H1 (cell line): ENCODE results near the gene JOSD1. TPM values are rescaled to one million over a fixed set of nuclear protein-coding genes. Genes with fewer than 3 reads are reported as not detected.

Experiments used
- CTCF ChIA-PET: fragments of 300-600 bp; sonication (Branson Sonifier 250); formaldehyde crosslinking; loops from one replicate; lab custom pipeline; 2021; ENCODE audit not compliant: partially characterized antibody; lab: Charles Lee
- POLR2A ChIA-PET: fragments of 300-600 bp; sonication (Branson Sonifier 250); formaldehyde crosslinking; loops from one replicate; lab custom pipeline; 2021; ENCODE audit warnings: inconsistent platforms; ENCODE audit not compliant: partially characterized antibody; lab: Charles Lee
- DNase-seq, 2 experiments: peaks; one replicate each; pipeline versions ENCODE4 v3.0.0 to v3.0.0-alpha.2; 2010 to 2022; ENCODE audit warnings: low spot score in 2 of 2, low read depth in 1 of 2, mixed read lengths in 1 of 2
- FAIRE-seq: peaks from 2 replicates; lab custom pipeline; 2011; peaks lifted over from hg19 to GRCh38; lab: Jason Lieb, UNC
- H2AFZ ChIP-seq: 2 replicates; pipeline ENCODE4 v1.8.1; 2012; ENCODE audit warnings: low read length, inconsistent platforms
- H2AK5ac ChIP-seq: 2 replicates; pipeline ENCODE4 v1.6.1; 2013; ENCODE audit warnings: low read depth, low read length
- H2BK120ac ChIP-seq: replicated peaks from 2 replicates; pipeline ENCODE3; 2013; ENCODE audit warnings: low read depth, low read length, inconsistent platforms
- H2BK12ac ChIP-seq: 2 replicates; pipeline ENCODE4 v1.6.1; 2013; ENCODE audit warnings: low read depth, low read length
- H2BK15ac ChIP-seq: 2 replicates; pipeline ENCODE4 v1.6.1; 2013; ENCODE audit warnings: low read length
- H2BK20ac ChIP-seq: 2 replicates; pipeline ENCODE4 v1.6.1; 2013; ENCODE audit warnings: low read length
- H2BK5ac ChIP-seq: 2 replicates; pipeline ENCODE4 v1.6.1; 2013; ENCODE audit warnings: low read depth, low read length
- H3K14ac ChIP-seq: 2 replicates; pipeline ENCODE4 v1.6.1; 2013; ENCODE audit warnings: inconsistent platforms; ENCODE audit not compliant: insufficient read length
- H3K18ac ChIP-seq: 2 replicates; pipeline ENCODE4 v1.6.1; 2013; ENCODE audit warnings: low read length; ENCODE audit errors: extremely low read depth
- H3K23ac ChIP-seq: 2 replicates; pipeline ENCODE4 v1.6.1; 2013; ENCODE audit warnings: inconsistent platforms; ENCODE audit not compliant: insufficient read length
- H3K23me2 ChIP-seq: 2 replicates; pipeline ENCODE4 v1.6.1; 2013; ENCODE audit warnings: low read depth, low read length
- H3K27ac ChIP-seq: 2 replicates; pipeline ENCODE4 v1.6.1; 2011; ENCODE audit warnings: low read depth, low read length, inconsistent platforms
- H3K27me3 ChIP-seq, 4 experiments: replicated peaks in 1 of 4; 1 replicate in 1 of 4; 2 replicates in 3 of 4; pipeline versions ENCODE4 v1.6.1 to v1.8.1; 2011 to 2013; ENCODE audit warnings: low read length in 3 of 4, mild to moderate bottlenecking in 3 of 4, inconsistent platforms in 2 of 4, mixed read lengths in 2 of 4, moderate library complexity in 1 of 4; ENCODE audit not compliant: control insufficient read depth in 3 of 4, insufficient read depth in 3 of 4; ENCODE audit errors: extremely low read depth in 1 of 4
- H3K36me3 ChIP-seq, 4 experiments: 2 replicates each; pipeline versions ENCODE4 v1.6.1 to v1.8.1; 2011 to 2013; ENCODE audit warnings: mild to moderate bottlenecking in 4 of 4, low read length in 3 of 4, moderate library complexity in 2 of 4, control low read depth in 1 of 4, inconsistent platforms in 1 of 4; ENCODE audit not compliant: insufficient read depth in 4 of 4, control insufficient read depth in 2 of 4
- H3K4ac ChIP-seq: replicated peaks from 2 replicates; pipeline ENCODE3; 2013; ENCODE audit warnings: low read length, low read depth, mixed read lengths, inconsistent platforms; ENCODE audit not compliant: insufficient read length
- H3K4me1 ChIP-seq, 4 experiments: replicated peaks in 1 of 4; 1 replicate in 1 of 4; 2 replicates in 3 of 4; pipeline versions ENCODE4 v1.6.1 to v1.8.1; 2011 to 2013; ENCODE audit warnings: low read length in 3 of 4, inconsistent platforms in 2 of 4, mixed read lengths in 1 of 4; ENCODE audit not compliant: insufficient read depth in 4 of 4, control insufficient read depth in 3 of 4
- H3K4me2 ChIP-seq, 2 experiments: 2 replicates each; pipeline versions ENCODE4 v1.6.1 to v1.8.1; 2011 to 2013; ENCODE audit warnings: low read depth in 2 of 2, low read length in 2 of 2, control low read depth in 1 of 2, inconsistent platforms in 1 of 2, mild to moderate bottlenecking in 1 of 2; ENCODE audit not compliant: insufficient read depth in 1 of 2
- H3K4me3 ChIP-seq, 4 experiments: fragments of 200-600, 300-600 bp in 1 of 4; sonication (generic), shearing (Covaris generic), sonication (Bioruptor Twin) in 1 of 4; 2 replicates each; pipeline versions ENCODE4 v1.5.1 to v1.8.1; 2011 to 2016; ENCODE audit warnings: low read length in 4 of 4, low read depth in 3 of 4, control low read depth in 2 of 4, inconsistent platforms in 2 of 4, mild to moderate bottlenecking in 2 of 4, mixed read lengths in 1 of 4, moderate library complexity in 1 of 4; ENCODE audit not compliant: insufficient read depth in 2 of 4; ENCODE audit errors: extremely low read depth in 1 of 4
- H3K56ac ChIP-seq: replicated peaks from 2 replicates; pipeline ENCODE3; 2013; ENCODE audit warnings: low read depth, mild to moderate bottlenecking, mixed read lengths, low read length, inconsistent platforms; ENCODE audit not compliant: insufficient read length
- H3K79me1 ChIP-seq: 2 replicates; pipeline ENCODE4 v1.6.1; 2013; ENCODE audit warnings: low read depth, low read length, control low read depth
- H3K79me2 ChIP-seq, 2 experiments: 2 replicates each; pipeline versions ENCODE4 v1.6.1 to v1.8.1; 2012 to 2013; ENCODE audit warnings: low read length in 2 of 2, mild to moderate bottlenecking in 2 of 2, inconsistent platforms in 1 of 2; ENCODE audit not compliant: insufficient read depth in 2 of 2, control insufficient read depth in 1 of 2
- H3K9ac ChIP-seq, 4 experiments: replicated peaks in 1 of 4; 1 replicate in 1 of 4; 2 replicates in 3 of 4; pipeline versions ENCODE4 v1.6.1 to v1.8.1; 2011 to 2013; ENCODE audit warnings: low read depth in 3 of 4, low read length in 3 of 4, control low read depth in 2 of 4, mild to moderate bottlenecking in 2 of 4, moderate library complexity in 2 of 4, inconsistent platforms in 1 of 4; ENCODE audit errors: extremely low read depth in 1 of 4
- H3K9me3 ChIP-seq, 2 experiments: 2 replicates each; pipeline versions ENCODE4 v1.6.1 to v1.8.1; 2012 to 2013; ENCODE audit warnings: mild to moderate bottlenecking in 2 of 2, moderate library complexity in 2 of 2, control low read depth in 1 of 2, inconsistent platforms in 1 of 2, low read depth in 1 of 2, low read length in 1 of 2, mixed read lengths in 1 of 2; ENCODE audit not compliant: insufficient read depth in 2 of 2
- H4K20me1 ChIP-seq, 2 experiments: replicated peaks in 1 of 2; 2 replicates each; pipeline versions ENCODE3 to v1.8.1; 2011 to 2013; ENCODE audit warnings: inconsistent platforms in 2 of 2, low read length in 2 of 2, mild to moderate bottlenecking in 1 of 2; ENCODE audit not compliant: insufficient read depth in 2 of 2, control insufficient read depth in 1 of 2
- H4K5ac ChIP-seq: 2 replicates; pipeline ENCODE4 v1.6.1; 2013; ENCODE audit warnings: low read length, low read depth, mixed read lengths, inconsistent platforms; ENCODE audit not compliant: insufficient read length
- H4K8ac ChIP-seq: 2 replicates; pipeline ENCODE4 v1.8.0; 2013; ENCODE audit warnings: mild to moderate bottlenecking, moderate library complexity, low read length, inconsistent platforms; ENCODE audit not compliant: insufficient read depth; ENCODE audit errors: extremely low read depth
- H4K91ac ChIP-seq: replicated peaks from 2 replicates; pipeline ENCODE3; 2013; ENCODE audit warnings: low read length, mixed read lengths, inconsistent platforms; ENCODE audit not compliant: insufficient read length
- BRCA1 ChIP-seq: IDR thresholded peaks from 2 replicates; pipeline ENCODE4 v1.6.1; 2012; ENCODE audit warnings: low read depth, low read length, improper control_type of control experiment
- EGR1 ChIP-seq: IDR thresholded peaks from 2 replicates; pipeline ENCODE4 v1.6.1; 2011; ENCODE audit warnings: low read depth, low read length, borderline replicate concordance
- POU5F1 ChIP-seq: IDR thresholded peaks from 2 replicates; pipeline ENCODE4 v1.6.1; 2011; ENCODE audit warnings: low read depth, mild to moderate bottlenecking, low read length, moderate library complexity
- WGBS, 2 experiments: shearing (Covaris generic) in 1 of 2; methylation state at CpG; one replicate each; pipeline versions ENCODE4 v1.1.6 to v1.1.7; 2013 to 2015; ENCODE audit warnings: low lambda C conversion rate in 2 of 2, mixed read lengths in 2 of 2, inconsistent platforms in 1 of 2, low coverage in 1 of 2, missing lambda C conversion rate in 1 of 2; ENCODE audit not compliant: insufficient replicate concordance in 2 of 2, insufficient coverage in 1 of 2, insufficient read length in 1 of 2; ENCODE audit errors: extremely low coverage in 1 of 2, missing lambda C conversion rate in 1 of 2; 5-methylcytosine and 5-hydroxymethylcytosine counted together
- polyA plus RNA-seq, 7 experiments: library from polyadenylated mRNA; depleted of rRNA in 3 of 7; stranded (reverse) in 5 of 7; unstranded in 2 of 7; fragments of >200 nt in 5 of 7; fragments of 200-250 nt in 2 of 7; gene quantifications; 1 replicate in 5 of 7; 2 replicates in 1 of 7; 4 replicates in 1 of 7; pipeline versions ENCODE4 v1.2.1 to v1.2.3, GENCODE V29; 2011 to 2013; ENCODE audit warnings: missing spikeins in 2 of 7, mixed read lengths in 2 of 7
- total RNA-seq: library from RNA; stranded (reverse); fragmentation: NEBNext Ultra II Directional; extraction: Animal tissue kit (Norgen Biotek cat#: 25700); gene quantifications from 2 replicates; pipeline ENCODE4 v1.2.1, GENCODE V29; 2021

The JOSD1 gene
- total and polyA plus RNA-seq, 2 of the 8 experiments (the other 6 are each of a cell fraction or from before 2014, with no cell fraction given): 18.4 to 20.2 TPM

- Histone ChIP-seq H3K27ac (no peak overlapping the region), H4K91ac (no peak overlapping the region), H3K36me3 (peaks cover 12 to 71% (median 49%) of the 10 kb centered on the region in 4 experiments; a peak in 7 of 8 replicates), H3K9ac (no peak overlapping the region), H3K27me3 (no peaks in the 10 kb centered on the region), H2BK5ac (no peak overlapping the region), H3K18ac (no peak overlapping the region), H2AFZ (no peak overlapping the region), H3K9me3 (no peaks in the 10 kb centered on the region), H2BK120ac (no peak overlapping the region), H3K4me1 (no peaks in the 10 kb centered on the region), H2BK15ac (no peak overlapping the region), H3K4ac (no peak overlapping the region), H3K79me2 (no peaks in the 10 kb centered on the region), H4K5ac (no peak overlapping the region), H4K20me1 (peaks cover 5 to 12% of the 10 kb centered on the region in 2 experiments), H3K4me3 (no peak overlapping the region), H2AK5ac (no peak overlapping the region), H3K14ac (no peak overlapping the region), H2BK12ac (no peak overlapping the region), H3K79me1 (no peaks in the 10 kb centered on the region), H3K23ac (no peak overlapping the region), H4K8ac (no peak overlapping the region), H2BK20ac (no peak overlapping the region), H3K56ac (no peak overlapping the region), H3K4me2 (no peak overlapping the region), H3K23me2 (no peaks in the 10 kb centered on the region)
- TF ChIP-seq EGR1 (no peak), BRCA1 (no peak), POU5F1 (no peak)
- 91% methylated on average over 7 of the region's 7 CpGs; no CpG with 5 or more reads in 1 of the 2 experiments for WGBS, 2 experiments
- FAIRE-seq: no peak
- ChIA-PET POLR2A (interaction anchor here (0.6 kb wide), 1 partner anchor 464 kb away, joined by 4 read pairs; no protein-coding TSS in a partner anchor), CTCF (interaction anchor here (1.7 to 10.8 kb wide), 3 partner anchors 14 to 48 kb away, joined by 5 to 116 read pairs (median 7); no protein-coding TSS in a partner anchor)
- DNase-seq: no peak
Measured at GRCh38 chr22:38721551-38721950, 20.8 kb upstream of the JOSD1 start.
